ENCODE results near the gene IFT57.
"Not testable (repeated sequence)": the region's sequence is repeated elsewhere in the genome, so short reads cannot be mapped to it uniquely, and the experiment has no call there.

IFT57 gene

GRCh38 chr3:108159865-108160264, 62.4 kb downstream of the IFT57 start:
- DNase-seq (ENCODE audit: low read depth, low spot score) = no peak

GRCh38 chr3:108159105-108159504, 63.1 kb downstream of the IFT57 start:
- no peak for DNase-seq (ENCODE audit: low read depth, low spot score)

- DNase-seq (ENCODE audit: low read depth, low spot score) = no peak
Measured at GRCh38 chr3:108158251-108158650, 64.0 kb downstream of the IFT57 start.

GRCh38 chr3:108157273-108157672, 65.0 kb downstream of the IFT57 start:
- DNase-seq (ENCODE audit: low read depth, low spot score) = no peak

- DNase-seq (ENCODE audit: low read depth, low spot score) = no peak
Measured at GRCh38 chr3:108156312-108156853, 65.8 kb downstream of the IFT57 start.

- not testable (repeated sequence) for DNase-seq (ENCODE audit: low read depth, low spot score)
Measured at GRCh38 chr3:108155642-108156041, 66.6 kb downstream of the IFT57 start.

GRCh38 chr3:108153451-108153981, 68.7 kb downstream of the IFT57 start:
- DNase-seq (ENCODE audit: low read depth, low spot score) = peak; percentile 16

- no peak for DNase-seq (ENCODE audit: low read depth, low spot score)
Measured at GRCh38 chr3:108152274-108152673, 70.0 kb downstream of the IFT57 start.

GRCh38 chr3:108150200-108150599, 72.0 kb downstream of the IFT57 start:
- no peak for DNase-seq (ENCODE audit: low read depth, low spot score)

- no peak for DNase-seq (ENCODE audit: low read depth, low spot score)
Measured at GRCh38 chr3:108146139-108146538, 76.1 kb downstream of the IFT57 start.

- no peak for DNase-seq (ENCODE audit: low read depth, low spot score)
Measured at GRCh38 chr3:108145578-108145977, 76.6 kb downstream of the IFT57 start.

- DNase-seq (ENCODE audit: low read depth, low spot score) = no peak
Measured at GRCh38 chr3:108137460-108137814, 84.8 kb downstream of the IFT57 start.

- no peak for DNase-seq (ENCODE audit: low read depth, low spot score)
Measured at GRCh38 chr3:108136561-108137459, 85.4 kb downstream of the IFT57 start.

- DNase-seq (ENCODE audit: low read depth, low spot score) = no peak
Measured at GRCh38 chr3:108134555-108134880, 87.7 kb downstream of the IFT57 start.

- DNase-seq (ENCODE audit: low read depth, low spot score) = no peak
Measured at GRCh38 chr3:108133858-108134554, 88.2 kb downstream of the IFT57 start.

- no peak for DNase-seq (ENCODE audit: low read depth, low spot score)
Measured at GRCh38 chr3:108133048-108133369, 89.2 kb downstream of the IFT57 start.

GRCh38 chr3:108131475-108132134, 90.6 kb downstream of the IFT57 start:
- no peak for DNase-seq (ENCODE audit: low read depth, low spot score)

GRCh38 chr3:108130701-108131474, 91.3 kb downstream of the IFT57 start:
- DNase-seq (ENCODE audit: low read depth, low spot score) = no peak

GRCh38 chr3:108130236-108130635, 92.0 kb downstream of the IFT57 start:
- no peak for DNase-seq (ENCODE audit: low read depth, low spot score)

- DNase-seq (ENCODE audit: low read depth, low spot score) = peak; percentile 28
Measured at GRCh38 chr3:108127301-108127988, 94.8 kb downstream of the IFT57 start.

GRCh38 chr3:108126348-108126747, 95.9 kb downstream of the IFT57 start:
- DNase-seq (ENCODE audit: low read depth, low spot score) = no peak
